Cardiac fibroblast (primary cell): ENCODE data around the gene MAP4K4.
"Not testable (repeated sequence)": the region's sequence is repeated elsewhere in the genome, so short reads cannot be mapped to it uniquely, and the experiment has no call there.

Experiments used
- DNase-seq, 2 donors: peaks; one replicate each; pipeline versions ENCODE4 v3.0.0 to v3.0.0-alpha.2; 2010; ENCODE audit warnings: low read depth in 2 of 2
- H3K4me3 ChIP-seq, 2 donors: replicated peaks in 1 of 2; 1 replicate in 1 of 2; 2 replicates in 1 of 2; pipeline ENCODE4 v1.5.1; 2011; ENCODE audit warnings: low read depth in 2 of 2, low read length in 2 of 2, mild to moderate bottlenecking in 2 of 2, moderate library complexity in 1 of 2
- CTCF ChIP-seq: IDR thresholded peaks from one replicate; pipeline ENCODE4 v1.5.1; 2011; ENCODE audit warnings: low read depth, mild to moderate bottlenecking, low read length, inconsistent platforms

MAP4K4 gene

GRCh38 chr2:101930019-101930418 lies 232.5 kb downstream of the MAP4K4 start:
- no peak overlapping the region for H3K4me3 ChIP-seq
- TF ChIP-seq CTCF = no peak
- no peak for DNase-seq

GRCh38 chr2:101930847-101931246 lies 233.3 kb downstream of the MAP4K4 start:
- no peak overlapping the region for H3K4me3 ChIP-seq
- DNase-seq = no peak
- no peak for TF ChIP-seq CTCF

- no peak for TF ChIP-seq CTCF
- H3K4me3 ChIP-seq = no peak overlapping the region
- no peak for DNase-seq
Measured at GRCh38 chr2:101931402-101931801, 233.9 kb downstream of the MAP4K4 start.

- not testable (repeated sequence) for DNase-seq, H3K4me3 ChIP-seq
Measured at GRCh38 chr2:101935764-101936163, 238.3 kb downstream of the MAP4K4 start.

GRCh38 chr2:101942851-101943250 lies 245.3 kb downstream of the MAP4K4 start:
- DNase-seq = no peak
- no peak for TF ChIP-seq CTCF
- H3K4me3 ChIP-seq = no peak overlapping the region
